ENCODE results near the gene RNF213. TPM values are rescaled to one million over a fixed set of nuclear protein-coding genes. Genes with fewer than 3 reads are reported as not detected.

Gene RNF213
- total and polyA plus RNA-seq, 2 of the 8 experiments (the other 6 are each of a cell fraction or from before 2014, with no cell fraction given), result 33.8 to 62.8 TPM

DNA sequence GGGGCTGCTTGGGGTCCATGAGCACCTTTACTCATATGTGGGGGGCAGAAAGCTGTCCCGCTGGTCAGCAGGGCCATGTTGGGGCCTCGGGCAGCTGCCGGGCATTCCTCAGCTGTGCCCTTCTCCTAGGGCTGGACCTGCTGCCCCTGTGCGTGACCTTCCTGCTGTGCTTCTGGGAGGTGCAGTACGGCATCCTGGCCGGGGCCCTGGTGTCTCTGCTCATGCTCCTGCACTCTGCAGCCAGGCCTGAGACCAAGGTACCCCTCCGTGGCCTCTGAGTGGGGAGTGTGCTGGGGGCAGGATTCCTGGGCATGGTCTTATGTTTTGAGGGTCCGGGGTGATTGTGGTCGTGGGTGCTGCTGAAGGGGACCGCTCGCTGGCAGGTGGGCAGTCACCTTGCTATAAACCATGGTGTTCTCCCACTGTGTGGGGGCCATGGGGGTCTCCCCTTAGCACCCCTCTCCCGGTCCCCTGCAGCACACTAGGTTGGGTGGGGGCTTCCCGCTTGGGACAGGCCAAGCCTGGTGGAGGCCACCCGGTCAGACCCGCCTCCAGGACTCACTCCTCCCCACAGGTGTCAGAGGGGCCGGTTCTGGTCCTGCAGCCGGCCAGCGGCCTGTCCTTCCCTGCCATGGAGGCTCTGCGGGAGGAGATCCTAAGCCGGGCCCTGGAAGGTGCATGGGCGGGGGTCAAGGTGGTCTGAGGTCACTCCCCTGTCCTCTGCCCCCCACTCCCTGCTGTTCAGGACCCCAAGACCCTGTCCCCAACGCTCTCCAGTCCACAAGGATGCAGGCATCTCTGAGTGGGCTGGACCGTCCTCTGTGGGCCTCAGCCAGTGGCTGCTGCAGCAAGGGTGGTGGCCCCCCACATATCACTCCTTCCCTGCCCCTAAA is 12.4 kb upstream of the RNF213 start:
- no peaks in the 10 kb centered on the region for H3K23me2 ChIP-seq (ENCODE audit: low read depth, low read length)
- no peak overlapping the region for H2AK5ac ChIP-seq (ENCODE audit: low read depth, low read length)
- WGBS, 2 experiments (ENCODE audit: extremely low coverage in 1 of 2, insufficient coverage in 1 of 2, insufficient read length in 1 of 2, insufficient replicate concordance in 2 of 2, low coverage in 1 of 2, low lambda C conversion rate in 2 of 2, missing lambda C conversion rate in 1 of 2), result 94% methylated on average over 21 of the region's 23 CpGs; no CpG with 5 or more reads in 1 of the 2 experiments
- no peak overlapping the region for H3K4ac ChIP-seq (replicated peaks; ENCODE audit: insufficient read length, low read depth, low read length)
- DNase-seq (ENCODE audit: low read depth in 1 of 2, low spot score in 2 of 2) (no peak), FAIRE-seq (no peak)
- no peak overlapping the region for H2BK15ac ChIP-seq (ENCODE audit: low read length)
- no peaks in the 10 kb centered on the region; a peak in 1 of 4 replicates for H3K9me3 ChIP-seq (ENCODE audit: insufficient read depth in 2 of 2, low read depth in 1 of 2, low read length in 1 of 2)
- peaks cover 0 to 4% of the 10 kb centered on the region in 2 experiments for H4K20me1 ChIP-seq (replicated peaks in 1 of 2; ENCODE audit: control insufficient read depth in 1 of 2, insufficient read depth in 2 of 2, low read length in 2 of 2)
- peak overlapping the region; percentile 60; the same call in 1 of the 2 replicates for H2BK5ac ChIP-seq (ENCODE audit: low read depth, low read length)
- H3K27me3 ChIP-seq (replicated peaks in 1 of 4; ENCODE audit: control insufficient read depth in 3 of 4, extremely low read depth in 1 of 4, insufficient read depth in 3 of 4, low read length in 3 of 4), result no peaks in the 10 kb centered on the region
- no peak overlapping the region for H2BK120ac ChIP-seq (replicated peaks; ENCODE audit: low read depth, low read length)
- no peak overlapping the region for H3K23ac ChIP-seq (ENCODE audit: insufficient read length)
- no peak overlapping the region for H4K5ac ChIP-seq (ENCODE audit: insufficient read length, low read depth, low read length)
- H3K56ac ChIP-seq (replicated peaks; ENCODE audit: insufficient read length, low read depth, low read length), result no peak overlapping the region
- no peak overlapping the region for H2BK20ac ChIP-seq (ENCODE audit: low read length)
- no peaks in the 10 kb centered on the region for H3K79me2 ChIP-seq (ENCODE audit: control insufficient read depth in 1 of 2, insufficient read depth in 2 of 2, low read length in 2 of 2)
- no peak overlapping the region for H2AFZ ChIP-seq (ENCODE audit: low read length)
- CTCF ChIA-PET (ENCODE audit: partially characterized antibody), result interaction anchor here (1.0 to 2.4 kb wide), 3 partner anchors 18 to 52 kb away, joined by 3 to 10 read pairs (median 6); no protein-coding TSS in a partner anchor
- H4K91ac ChIP-seq (replicated peaks; ENCODE audit: insufficient read length, low read length), result no peak overlapping the region
- no peaks in the 10 kb centered on the region for H3K79me1 ChIP-seq (ENCODE audit: low read depth, low read length)
- H3K27ac ChIP-seq (ENCODE audit: low read depth, low read length), result no peak overlapping the region
- no peak overlapping the region for H2BK12ac ChIP-seq (ENCODE audit: low read depth, low read length)
- no peak overlapping the region for H3K14ac ChIP-seq (ENCODE audit: insufficient read length)
- 0 out of 2 replicates have a peak overlapping the region, but pooled peaks have one; percentile 38 for H4K8ac ChIP-seq (ENCODE audit: extremely low read depth, insufficient read depth, low read length)
- H3K18ac ChIP-seq (ENCODE audit: extremely low read depth, low read length), result no peak overlapping the region
- H3K9ac ChIP-seq (replicated peaks in 1 of 4; ENCODE audit: extremely low read depth in 1 of 4, low read depth in 3 of 4, low read length in 3 of 4), result no peak overlapping the region
- H3K4me1 ChIP-seq (replicated peaks in 1 of 4; ENCODE audit: control insufficient read depth in 3 of 4, insufficient read depth in 4 of 4, low read length in 3 of 4), result peaks cover 0 to 5% (median 0%) of the 10 kb centered on the region in 4 experiments; a peak in 1 of 7 replicates
- POLR2A ChIA-PET (ENCODE audit: partially characterized antibody), result interaction anchor here (1.6 kb wide), 1 partner anchor 22 kb away, joined by 5 read pairs; no protein-coding TSS in a partner anchor
- H3K36me3 ChIP-seq (ENCODE audit: control insufficient read depth in 2 of 4, insufficient read depth in 4 of 4, low read length in 3 of 4), result peaks cover 0 to 8% (median 3%) of the 10 kb centered on the region in 4 experiments; a peak in 3 of 8 replicates
- no peak overlapping the region for H3K4me3 ChIP-seq (ENCODE audit: extremely low read depth in 1 of 4, insufficient read depth in 2 of 4, low read depth in 3 of 4, low read length in 4 of 4)
- H3K4me2 ChIP-seq (ENCODE audit: insufficient read depth in 1 of 2, low read depth in 2 of 2, low read length in 2 of 2), result no peak overlapping the region
- TF ChIP-seq KDM1A (IDR thresholded peaks at IDR 0.05; ENCODE audit: borderline replicate concordance, low read length) (no peak), GTF2F1 (IDR thresholded peaks at IDR 0.05; ENCODE audit: borderline replicate concordance, low read depth, low read length) (no peak), EGR1 (IDR thresholded peaks at IDR 0.05; ENCODE audit: borderline replicate concordance, low read depth, low read length) (no peak), RFX5 (IDR thresholded peaks at IDR 0.05; ENCODE audit: borderline replicate concordance, low read depth, low read length) (no peak), RBBP5 (IDR thresholded peaks at IDR 0.05; ENCODE audit: borderline replicate concordance, low read depth, low read length) (no peak), SAP30 (IDR thresholded peaks at IDR 0.05; ENCODE audit: insufficient read depth, insufficient replicate concordance, low read length) (no peak), SIN3A (conservative IDR thresholded peaks at IDR 0.05 in 1 of 2, IDR thresholded peaks at IDR 0.05 in 1 of 2; ENCODE audit: low read depth in 1 of 2, low read length in 2 of 2) (no peak), TEAD4 (IDR thresholded peaks at IDR 0.05; ENCODE audit: low read depth, low read length) (no peak), TAF1 (IDR thresholded peaks at IDR 0.05; ENCODE audit: low read depth, low read length) (no peak), SP1 (IDR thresholded peaks at IDR 0.05; ENCODE audit: low read depth, low read length) (no peak), JUND (IDR thresholded peaks at IDR 0.05; ENCODE audit: low read length) (no peak), TAF7 (optimal IDR thresholded peaks at IDR 0.05; ENCODE audit: borderline replicate concordance, low read depth, low read length) (no peak)

Measured in H1 (cell line).